GM12874 (cell line): ENCODE data around the gene ABCA6.
A peak's percentile ranks its signal among the peaks of the same experiment; 100 is the strongest.

Source experiments
- CTCF ChIP-seq: IDR thresholded peaks from 2 replicates; pipeline ENCODE4 v1.5.1; 2011; ENCODE audit warnings: low read depth, mild to moderate bottlenecking, control low read depth, low read length, moderate library complexity; ENCODE audit not compliant: insufficient read depth

The ABCA6 gene

GRCh38 chr17:69086641-69087040 is 55.1 kb downstream of the ABCA6 start:
- no peak for TF ChIP-seq CTCF

GRCh38 chr17:69084911-69085310 is 56.8 kb downstream of the ABCA6 start:
- TF ChIP-seq CTCF: peak; percentile 17; the same call in 1 of the 2 replicates

- no peak for TF ChIP-seq CTCF
Observed at GRCh38 chr17:69082696-69083095, 59.0 kb downstream of the ABCA6 start.

GRCh38 chr17:69078864-69079263 is 62.8 kb downstream of the ABCA6 start:
- no peak for TF ChIP-seq CTCF

GRCh38 chr17:69075823-69076222 is 65.9 kb downstream of the ABCA6 start:
- no peak for TF ChIP-seq CTCF

- TF ChIP-seq CTCF: no peak
Observed at GRCh38 chr17:69069226-69069750, 72.4 kb downstream of the ABCA6 start.

- TF ChIP-seq CTCF: no peak
Observed at GRCh38 chr17:69067274-69068047, 74.2 kb downstream of the ABCA6 start.
